ENCODE results near the gene CGRRF1.

CGRRF1 gene

GRCh38 chr14:54509546-54510501 is at the start of gene CGRRF1:
Gene CGRRF1, plus strand, starts transcription at chr14:54509906. Its CDS starts 54 bp downstream, at chr14:54509960.
- peak; percentile 97 for DNase-seq

GRCh38 chr14:54462048-54462447 is 47.7 kb upstream of the CGRRF1 start:
- no peak for DNase-seq

- no peak for DNase-seq
Measured at GRCh38 chr14:54465654-54466053, 44.1 kb upstream of the CGRRF1 start.

- DNase-seq = no peak
Measured at GRCh38 chr14:54467280-54467679, 42.4 kb upstream of the CGRRF1 start.

- DNase-seq = no peak
Measured at GRCh38 chr14:54470701-54471100, 39.0 kb upstream of the CGRRF1 start.

GRCh38 chr14:54471641-54472040 is 38.1 kb upstream of the CGRRF1 start:
- no peak for DNase-seq

- DNase-seq = no peak
Measured at GRCh38 chr14:54472315-54472714, 37.4 kb upstream of the CGRRF1 start.

- no peak for DNase-seq
Measured at GRCh38 chr14:54474232-54474793, 35.4 kb upstream of the CGRRF1 start.

GRCh38 chr14:54475187-54475899 is 34.4 kb upstream of the CGRRF1 start:
- no peak for DNase-seq

GRCh38 chr14:54475911-54476310 is 33.8 kb upstream of the CGRRF1 start:
- DNase-seq = no peak

- no peak for DNase-seq
Measured at GRCh38 chr14:54478636-54479215, 31.0 kb upstream of the CGRRF1 start.

- no peak for DNase-seq
Measured at GRCh38 chr14:54480830-54481562, 28.7 kb upstream of the CGRRF1 start.

- no peak for DNase-seq
Measured at GRCh38 chr14:54481695-54482094, 28.0 kb upstream of the CGRRF1 start.

- no peak for DNase-seq
Measured at GRCh38 chr14:54483073-54483745, 26.5 kb upstream of the CGRRF1 start.

- no peak for DNase-seq
Measured at GRCh38 chr14:54483846-54484245, 25.9 kb upstream of the CGRRF1 start.

GRCh38 chr14:54486685-54487084 is 23.0 kb upstream of the CGRRF1 start:
- no peak for DNase-seq

GRCh38 chr14:54487771-54488170 is 21.9 kb upstream of the CGRRF1 start:
- DNase-seq = no peak

- no peak for DNase-seq
Measured at GRCh38 chr14:54488318-54488645, 21.4 kb upstream of the CGRRF1 start.

GRCh38 chr14:54488646-54489317 is 20.9 kb upstream of the CGRRF1 start, which contains the start of gene GMFB:
Gene GMFB, minus strand, starts transcription at chr14:54488980. Its CDS starts 53 bp downstream, at chr14:54488927.
- DNase-seq = peak; percentile 84

- DNase-seq = no peak
Measured at GRCh38 chr14:54489318-54489683, 20.4 kb upstream of the CGRRF1 start.

GRCh38 chr14:54489731-54490444 is 19.8 kb upstream of the CGRRF1 start:
- no peak for DNase-seq

Measured in GDM1 (cell line).